Skeletal muscle tissue (tissue), 4 donors: ENCODE results near the gene HRK. TPM values are rescaled to one million over a fixed set of nuclear protein-coding genes. Genes with fewer than 3 reads are reported as not detected.

ENCODE experiments used
- H3K27ac ChIP-seq: one replicate; pipeline ENCODE4 v1.7.0; 2013; ENCODE audit warnings: mild to moderate bottlenecking, low read depth, low read length, inconsistent platforms
- H3K27me3 ChIP-seq, 3 donors: one replicate each; pipeline ENCODE4 v1.7.0; 2013; ENCODE audit warnings: low read length in 3 of 3; ENCODE audit not compliant: control insufficient read depth in 3 of 3, insufficient read depth in 3 of 3
- H3K36me3 ChIP-seq, 3 donors: one replicate each; pipeline ENCODE4 v1.7.0; 2013; ENCODE audit warnings: low read length in 3 of 3; ENCODE audit not compliant: control insufficient read depth in 3 of 3, insufficient read depth in 3 of 3
- H3K4me1 ChIP-seq, 3 donors: one replicate each; pipeline ENCODE4 v1.7.0; 2013; ENCODE audit warnings: low read length in 3 of 3, mild to moderate bottlenecking in 3 of 3; ENCODE audit not compliant: control insufficient read depth in 3 of 3, insufficient read depth in 3 of 3
- H3K4me3 ChIP-seq, 3 donors: one replicate each; pipeline ENCODE4 v1.7.0; 2013; ENCODE audit warnings: low read length in 3 of 3
- H3K9ac ChIP-seq, 3 donors: one replicate each; pipeline ENCODE4 v1.7.0; 2013; ENCODE audit warnings: low read length in 3 of 3, mild to moderate bottlenecking in 3 of 3, moderate library complexity in 2 of 3, low read depth in 1 of 3
- H3K9me3 ChIP-seq, 3 donors: one replicate each; pipeline ENCODE4 v1.7.0; 2013; ENCODE audit warnings: low read length in 3 of 3; ENCODE audit not compliant: control insufficient read depth in 3 of 3
- total RNA-seq: library from RNA; depleted of rRNA; stranded (reverse); fragments of >200 nt; gene quantifications from one replicate; pipeline ENCODE4 v1.2.3, GENCODE V29; 2014
- donor health status: Osteomylitis.

Gene HRK
- total RNA-seq: 0.52 TPM

DNA sequence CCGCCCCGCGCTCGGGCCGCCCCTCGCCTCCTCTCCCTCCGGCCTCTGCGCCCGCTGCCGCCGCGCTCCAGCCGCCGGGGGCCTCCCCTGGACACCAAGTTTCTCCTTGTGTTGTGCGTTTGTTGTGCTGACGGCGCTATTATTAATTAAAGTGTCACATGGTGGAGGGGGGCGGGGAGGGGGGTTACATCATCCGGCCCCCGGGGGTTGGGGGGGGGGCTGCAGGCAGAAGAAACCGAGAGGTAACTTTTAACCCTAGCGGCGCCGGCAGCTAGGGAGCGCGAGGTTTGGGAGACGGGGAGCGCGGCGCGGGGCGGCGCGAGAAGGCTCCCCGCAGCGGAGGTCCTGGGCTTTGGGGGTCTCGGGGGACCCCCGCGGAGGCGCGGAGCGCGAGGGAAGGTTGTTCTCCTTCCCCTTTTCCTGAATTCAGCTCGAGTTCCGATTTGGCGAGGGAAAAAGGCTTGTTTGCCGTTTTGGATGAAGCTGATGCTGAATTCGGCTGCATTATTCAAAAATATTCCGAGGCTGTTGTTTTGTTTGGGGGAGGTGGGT, at the start of gene HRK:
Gene HRK, minus strand, starts transcription at position 117 of the 552 bp plus-strand sequence. CDS start 134 bp downstream, outside the sequence.
- Histone ChIP-seq H3K4me1 (peaks cover 30 to 34% (median 32%) of the 10 kb centered on the region in 3 donors), H3K4me3 (peak within 1 kb of the TSS; percentile 38 to 65 (median 54)), H3K27me3 (peaks cover 52 to 61% (median 55%) of the 10 kb centered on the region in 3 donors), H3K36me3 (no peaks in the 10 kb centered on the region), H3K9me3 (no peaks in the 10 kb centered on the region), H3K9ac (peak within 1 kb of the TSS; percentile 16 to 43 (median 38)), H3K27ac (no peak within 1 kb of the TSS)

DNA sequence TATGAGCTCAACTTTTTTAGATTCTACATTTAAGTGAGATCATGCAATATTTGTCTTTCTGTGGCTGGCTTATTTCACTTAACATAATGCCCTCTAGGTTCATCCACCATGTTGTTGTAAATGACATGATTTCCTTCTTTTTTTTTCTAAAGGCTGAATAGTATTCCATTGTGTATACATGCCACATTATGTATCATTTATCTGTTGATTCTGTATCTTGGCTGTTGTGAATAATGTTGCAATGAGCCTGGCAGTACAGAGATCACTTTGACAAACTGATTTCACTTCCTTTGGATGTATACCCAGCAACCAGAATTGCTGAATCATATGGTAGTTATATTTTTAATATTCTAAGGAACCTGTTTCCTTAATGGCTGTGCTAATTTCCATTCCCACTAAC, 48.6 kb upstream of the HRK start:
- H3K9me3 ChIP-seq: no peaks in the 10 kb centered on the region
- H3K36me3 ChIP-seq: peaks cover 0 to 9% (median 5%) of the 10 kb centered on the region in 3 donors
- H3K4me1 ChIP-seq: peaks cover 8 to 23% (median 21%) of the 10 kb centered on the region in 3 donors
- H3K4me3 ChIP-seq: no peak overlapping the region
- H3K27ac ChIP-seq: no peak overlapping the region
- no peaks in the 10 kb centered on the region for H3K27me3 ChIP-seq
- no peak overlapping the region for H3K9ac ChIP-seq

DNA sequence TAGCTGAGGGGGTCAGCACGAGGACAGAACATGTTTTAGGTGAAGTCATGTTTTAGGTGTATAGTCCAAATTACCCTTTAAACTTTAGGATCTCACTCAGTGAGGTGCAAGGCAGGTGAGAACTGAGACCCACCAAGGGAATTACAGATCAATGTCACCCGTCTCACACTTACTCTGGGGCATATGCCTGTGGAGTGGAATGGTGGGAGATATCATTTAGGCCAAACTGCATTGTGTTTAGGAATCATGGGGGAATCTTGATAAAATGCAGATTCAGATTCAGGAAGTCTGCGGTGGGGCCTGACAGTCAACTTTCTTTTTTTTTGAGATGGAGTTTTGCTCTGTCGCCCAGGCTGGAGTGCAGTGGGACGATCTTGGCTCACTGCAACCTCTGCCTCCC, 47.3 kb upstream of the HRK start:
- Histone ChIP-seq H3K27me3 (no peaks in the 10 kb centered on the region), H3K27ac (no peak overlapping the region), H3K4me1 (peaks cover 4 to 21% (median 20%) of the 10 kb centered on the region in 3 donors), H3K9me3 (no peaks in the 10 kb centered on the region), H3K9ac (no peak overlapping the region), H3K4me3 (no peak overlapping the region), H3K36me3 (peaks cover 0 to 9% (median 5%) of the 10 kb centered on the region in 3 donors)

DNA sequence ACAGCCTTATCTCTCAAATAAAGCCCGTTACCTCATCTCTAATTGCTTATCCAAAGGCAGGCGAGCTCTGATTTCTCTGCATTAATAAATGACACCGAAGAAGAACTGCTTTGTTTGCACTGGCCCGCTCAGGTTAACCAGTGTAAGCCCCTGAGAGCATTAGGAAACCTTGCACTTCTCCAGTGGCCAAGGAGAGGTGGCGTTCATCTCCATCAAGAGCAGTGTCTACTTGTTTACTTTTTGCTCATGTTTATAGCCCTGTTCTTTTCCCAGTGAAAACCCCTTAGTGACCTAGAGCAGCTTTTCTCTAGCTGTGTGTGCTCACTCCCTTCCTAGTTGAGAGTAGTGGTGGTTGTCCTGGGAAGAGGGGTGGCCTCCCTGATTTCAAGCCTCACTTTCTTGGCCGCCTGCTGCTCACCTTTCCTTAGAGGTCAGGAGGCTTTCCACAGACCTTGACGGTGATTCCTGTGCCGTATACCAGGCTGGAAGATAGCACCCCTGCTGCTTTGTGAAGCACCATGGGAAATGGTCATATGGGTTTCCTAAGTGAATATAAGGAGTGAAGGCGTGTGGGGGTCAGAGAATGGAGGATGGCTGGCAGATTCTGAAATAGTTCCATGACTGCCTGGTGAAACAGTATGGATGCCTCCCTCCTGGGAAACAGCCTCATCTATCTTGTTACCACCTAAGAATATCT, 46.2 kb upstream of the HRK start:
- Histone ChIP-seq H3K36me3 (peaks cover 0 to 9% (median 5%) of the 10 kb centered on the region in 3 donors), H3K4me1 (peaks cover 0 to 16% (median 12%) of the 10 kb centered on the region in 3 donors), H3K27ac (no peak overlapping the region), H3K9ac (peak overlapping the region in 1 of 3 donors; percentile 45), H3K27me3 (no peaks in the 10 kb centered on the region), H3K9me3 (no peaks in the 10 kb centered on the region), H3K4me3 (no peak overlapping the region)

DNA sequence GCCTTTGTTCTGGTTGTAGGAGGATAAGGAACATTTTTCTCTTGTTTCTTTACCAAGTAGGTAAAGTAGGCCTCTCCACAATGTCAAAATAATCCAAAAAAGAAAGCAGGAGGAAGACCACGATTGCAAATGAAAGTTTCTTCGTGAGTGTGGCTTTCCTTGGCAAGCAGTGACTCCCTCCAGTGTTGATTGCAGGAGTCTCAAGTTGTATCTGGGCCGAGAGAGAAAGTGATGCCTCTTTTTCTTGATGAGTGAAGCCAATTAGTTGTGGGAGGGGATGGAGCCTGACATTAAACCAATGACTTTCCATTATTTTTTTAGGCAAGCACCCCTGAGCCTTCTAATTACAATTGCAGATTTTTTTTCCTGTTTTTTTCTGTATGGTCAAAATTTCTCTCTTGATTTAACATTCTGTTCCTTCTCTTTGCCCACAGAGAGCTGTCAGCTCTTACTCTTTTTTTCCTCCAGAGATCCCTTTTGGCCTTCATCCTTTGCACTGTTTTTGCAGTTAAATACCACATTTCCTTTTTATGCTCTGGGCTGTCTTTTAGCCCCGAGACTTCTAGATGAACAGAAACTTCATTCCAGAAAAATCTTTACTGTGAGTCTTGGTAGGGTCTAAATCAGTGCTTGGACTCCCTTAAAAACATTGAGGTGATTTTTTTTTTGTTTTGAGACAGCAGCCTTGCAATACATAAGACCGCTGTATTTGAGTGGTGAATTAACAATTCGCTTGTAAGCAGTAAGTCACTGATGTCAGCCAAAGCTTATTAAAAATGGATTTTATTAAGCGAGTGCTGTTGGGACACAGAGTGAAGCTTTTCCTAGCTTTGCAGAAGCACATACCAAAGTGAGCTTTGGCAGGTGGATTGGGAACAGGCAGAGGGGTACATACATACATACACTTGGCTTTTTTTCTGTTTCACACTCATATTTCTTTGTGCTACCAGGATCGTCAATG, 45.3 kb upstream of the HRK start:
- no peaks in the 10 kb centered on the region for H3K27me3 ChIP-seq
- no peaks in the 10 kb centered on the region for H3K9me3 ChIP-seq
- peaks cover 0 to 16% (median 12%) of the 10 kb centered on the region in 3 donors for H3K4me1 ChIP-seq
- H3K4me3 ChIP-seq: peak overlapping the region in 1 of 3 donors; percentile 6
- H3K36me3 ChIP-seq: peaks cover 0 to 9% (median 5%) of the 10 kb centered on the region in 3 donors
- H3K9ac ChIP-seq: peak overlapping the region in 1 of 3 donors; percentile 45
- H3K27ac ChIP-seq: no peak overlapping the region

DNA sequence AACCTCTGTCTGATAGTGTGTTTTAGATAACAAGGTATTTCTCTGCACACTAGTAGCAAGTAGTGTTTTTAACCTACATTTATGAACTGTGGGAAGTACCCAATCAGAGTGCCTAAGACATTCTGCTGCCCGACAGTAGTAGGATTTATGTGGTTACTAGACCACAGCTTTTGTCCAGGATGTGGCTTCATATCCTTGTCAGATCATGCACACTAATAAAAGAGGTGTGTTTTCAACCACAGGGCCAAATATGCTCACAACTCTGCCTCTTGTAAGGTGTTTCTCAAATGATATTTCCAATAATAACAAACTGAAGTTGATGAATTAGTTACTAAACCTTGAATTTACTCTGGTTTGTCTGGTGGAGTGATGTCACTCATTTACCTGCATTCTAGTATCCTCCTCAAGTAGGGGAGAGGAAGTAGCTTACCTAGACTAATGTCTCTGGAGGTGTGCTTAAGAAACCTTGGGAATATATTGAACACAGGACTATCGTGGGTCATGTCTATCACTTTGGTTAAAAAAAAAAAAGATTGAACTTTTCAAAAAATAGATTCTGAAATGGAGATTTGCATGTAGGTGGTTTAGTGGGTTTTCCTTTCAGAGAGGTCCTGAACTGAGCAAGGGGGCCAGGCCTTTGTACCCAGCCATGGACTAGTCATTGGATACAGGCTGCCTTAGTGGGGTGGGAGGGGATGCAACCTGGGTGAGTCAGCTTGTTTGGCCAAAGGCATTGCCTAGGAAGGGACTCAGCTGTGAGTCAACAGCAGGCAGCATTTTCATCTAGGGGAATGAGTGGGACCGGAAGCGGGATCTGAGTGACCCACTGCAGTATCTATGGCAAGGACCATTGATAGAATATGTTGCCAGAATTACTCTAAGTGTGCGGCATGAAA, 43.6 kb upstream of the HRK start:
- Histone ChIP-seq H3K9me3 (no peaks in the 10 kb centered on the region), H3K27me3 (no peaks in the 10 kb centered on the region), H3K36me3 (peaks cover 0 to 8% (median 5%) of the 10 kb centered on the region in 3 donors), H3K4me1 (peaks cover 0 to 16% (median 15%) of the 10 kb centered on the region in 3 donors), H3K4me3 (no peak overlapping the region), H3K9ac (no peak overlapping the region), H3K27ac (no peak overlapping the region)

DNA sequence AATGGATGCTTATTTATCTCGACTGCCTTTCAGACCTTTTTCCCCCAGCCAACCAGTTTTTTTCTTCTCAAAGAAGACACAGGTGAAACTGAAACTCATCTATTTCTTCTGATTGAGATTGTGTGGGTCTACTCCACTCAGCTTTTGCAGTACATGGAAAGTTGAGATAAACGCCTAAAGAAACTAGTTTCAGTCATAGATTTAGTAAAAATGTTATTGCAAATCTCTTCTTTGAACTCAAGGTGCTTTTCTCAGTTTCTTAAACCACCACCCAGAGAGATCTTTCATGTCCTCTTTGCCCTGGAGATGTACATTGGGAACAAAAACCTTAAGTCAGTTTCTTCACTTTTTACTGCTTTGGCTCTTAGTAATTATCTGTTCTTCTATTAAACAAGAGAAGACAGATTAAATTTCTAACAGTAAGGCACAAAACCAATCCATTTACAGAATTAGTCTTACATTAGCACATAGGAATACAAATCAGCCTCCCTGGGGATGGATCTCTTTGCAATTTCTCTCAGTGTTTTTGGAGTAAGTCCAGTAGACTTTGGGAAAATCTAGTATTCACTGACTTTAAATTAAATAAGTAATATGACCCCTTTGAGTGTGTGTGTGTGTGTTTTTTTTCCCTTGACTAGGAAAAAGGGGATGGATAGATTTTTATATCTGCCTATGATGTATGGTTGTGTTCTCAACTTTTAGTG, 41.1 kb upstream of the HRK start:
- no peak overlapping the region for H3K27ac ChIP-seq
- no peaks in the 10 kb centered on the region for H3K36me3 ChIP-seq
- H3K27me3 ChIP-seq: no peaks in the 10 kb centered on the region
- H3K4me3 ChIP-seq: no peak overlapping the region
- no peaks in the 10 kb centered on the region for H3K9me3 ChIP-seq
- no peak overlapping the region for H3K9ac ChIP-seq
- peaks cover 0 to 14% (median 13%) of the 10 kb centered on the region in 3 donors for H3K4me1 ChIP-seq

DNA sequence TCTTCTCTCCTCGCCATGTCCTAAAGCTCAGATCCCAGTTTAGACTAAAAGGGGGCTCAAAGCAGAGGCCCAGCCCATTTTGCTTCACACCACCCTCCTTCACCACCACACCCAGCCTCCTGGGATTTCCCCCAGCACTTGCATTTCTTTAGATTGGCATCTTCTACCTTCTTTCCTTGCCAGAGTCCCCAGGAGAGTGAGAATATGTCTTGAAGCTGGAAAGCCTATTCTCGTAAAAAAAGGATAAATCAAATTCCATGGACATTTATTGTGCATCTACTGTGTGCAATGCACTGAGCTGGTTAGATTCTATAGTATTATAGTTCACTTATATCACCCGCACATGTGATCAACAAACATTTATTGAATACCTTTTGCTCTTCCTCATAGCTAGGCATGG, 39.7 kb upstream of the HRK start:
- Histone ChIP-seq H3K9ac (no peak overlapping the region), H3K36me3 (no peaks in the 10 kb centered on the region), H3K27ac (no peak overlapping the region), H3K27me3 (no peaks in the 10 kb centered on the region), H3K4me1 (peaks cover 8 to 10% (median 9%) of the 10 kb centered on the region in 3 donors), H3K4me3 (no peak overlapping the region), H3K9me3 (no peaks in the 10 kb centered on the region)
